HepG2 (cell line): Measurements from ENCODE around the gene GPRASP3. TPM values are rescaled to one million over a fixed set of nuclear protein-coding genes. Genes with fewer than 3 reads are reported as not detected.

Source experiments
- CREM ChIP-seq, 2 experiments: sonication (generic) in 1 of 2; formaldehyde crosslinking in 1 of 2; IDR thresholded peaks; 2 replicates each; pipeline versions ENCODE4 v1.4.0 to v1.6.1; 2016 to 2020; ENCODE audit warnings: antibody characterized with exemption in 1 of 2, mild to moderate bottlenecking in 1 of 2, missing genetic modification reagents in 1 of 2
- DPF2 ChIP-seq: sonication (generic); formaldehyde crosslinking; IDR thresholded peaks from 2 replicates; pipeline ENCODE4 v1.4.0; 2020; ENCODE audit warnings: mild to moderate bottlenecking, low read depth, missing genetic modification reagents, borderline replicate concordance
- DR1 ChIP-seq: sonication (generic); formaldehyde crosslinking; IDR thresholded peaks from 2 replicates; pipeline ENCODE4 v1.8.0; 2021; ENCODE audit warnings: mild to moderate bottlenecking, missing genetic modification reagents, inconsistent platforms
- HCFC1 ChIP-seq: fragments of 150-350 bp; IDR thresholded peaks from 2 replicates; pipeline ENCODE4 v1.6.1; 2014; ENCODE audit warnings: low read depth, low read length
- HIC2 ChIP-seq: sonication (generic); formaldehyde crosslinking; IDR thresholded peaks from 2 replicates; pipeline ENCODE4 v1.9.0; 2022; ENCODE audit warnings: low read depth, missing genetic modification reagents
- ISL2 ChIP-seq: sonication (generic); formaldehyde crosslinking; IDR thresholded peaks from 2 replicates; pipeline ENCODE4 v1.5.0; 2020; ENCODE audit warnings: missing genetic modification reagents
- KLF16 ChIP-seq, 2 experiments: sonication (generic) in 1 of 2; formaldehyde crosslinking in 1 of 2; IDR thresholded peaks; 2 replicates each; pipeline versions ENCODE4 v1.6.1 to v1.8.0; 2016 to 2023; ENCODE audit warnings: missing genetic modification reagents in 2 of 2, missing compliant biosample characterization in 1 of 2
- NONO ChIP-seq, 2 experiments: fragments of 450-650 bp in 1 of 2; sonication (generic) in 1 of 2; formaldehyde crosslinking in 1 of 2; IDR thresholded peaks in 1 of 2; conservative IDR thresholded peaks in 1 of 2; 2 replicates each; pipeline versions ENCODE4 v1.6.1 to v1.8.0; 2017 to 2022; ENCODE audit warnings: mild to moderate bottlenecking in 1 of 2, missing genetic modification reagents in 1 of 2, moderate library complexity in 1 of 2
- PAWR ChIP-seq: sonication (generic); formaldehyde crosslinking; IDR thresholded peaks from 2 replicates; pipeline ENCODE4 v1.4.0; 2020; ENCODE audit warnings: missing genetic modification reagents, mild to moderate bottlenecking, borderline replicate concordance
- RFX3 ChIP-seq: IDR thresholded peaks from 2 replicates; pipeline ENCODE4 v1.6.1; 2016; ENCODE audit warnings: missing biosample characterization, missing genetic modification reagents
- SAP130 ChIP-seq: IDR thresholded peaks from 2 replicates; pipeline ENCODE4 v1.6.1; 2016; ENCODE audit warnings: low read depth
- SIN3A ChIP-seq: IDR thresholded peaks from 2 replicates; pipeline ENCODE4 v1.6.1; 2011; ENCODE audit warnings: low read depth, mild to moderate bottlenecking, control low read depth, low read length, borderline replicate concordance
- SIN3B ChIP-seq: fragments of 150-350 bp; IDR thresholded peaks from 2 replicates; pipeline ENCODE4 v1.6.1; 2014; ENCODE audit warnings: low read length
- SOX13 ChIP-seq, 3 experiments: fragments of 450-650 bp in 1 of 3; sonication (generic) in 1 of 3; formaldehyde crosslinking in 1 of 3; IDR thresholded peaks in 2 of 3; conservative IDR thresholded peaks in 1 of 3; 2 replicates each; pipeline versions ENCODE4 v1.5.0 to v1.6.1; 2016 to 2020; ENCODE audit warnings: antibody characterized with exemption in 1 of 3, mild to moderate bottlenecking in 1 of 3, missing compliant biosample characterization in 1 of 3, missing genetic modification reagents in 1 of 3, moderate library complexity in 1 of 3
- YY1 ChIP-seq: IDR thresholded peaks from 2 replicates; pipeline ENCODE4 v1.6.1; 2011; ENCODE audit warnings: low read length, low read depth, moderate library complexity, mild to moderate bottlenecking; ENCODE audit not compliant: insufficient read depth, insufficient replicate concordance
- ZFYVE20 ChIP-seq: sonication (generic); formaldehyde crosslinking; IDR thresholded peaks from 2 replicates; pipeline ENCODE4 v1.8.0; 2023; ENCODE audit warnings: low read depth, mild to moderate bottlenecking, moderate library complexity, missing genetic modification reagents, borderline replicate concordance
- ZGPAT ChIP-seq: IDR thresholded peaks from 2 replicates; pipeline ENCODE4 v1.6.1; 2016; ENCODE audit warnings: mild to moderate bottlenecking
- ZNF124 ChIP-seq: sonication (generic); formaldehyde crosslinking; IDR thresholded peaks from 2 replicates; pipeline ENCODE4 v1.4.0; 2020; ENCODE audit warnings: missing genetic modification reagents
- ZNF430 ChIP-seq: sonication (generic); formaldehyde crosslinking; IDR thresholded peaks from 2 replicates; pipeline ENCODE4 v1.9.0; 2021; ENCODE audit warnings: mild to moderate bottlenecking, missing genetic modification reagents
- ZNF605 ChIP-seq: sonication (generic); formaldehyde crosslinking; IDR thresholded peaks from 2 replicates; pipeline ENCODE4 v1.8.0; 2022; ENCODE audit warnings: mild to moderate bottlenecking, missing genetic modification reagents
- ZNF644 ChIP-seq: IDR thresholded peaks from 2 replicates; pipeline ENCODE4 v1.6.1; 2016; ENCODE audit warnings: low read depth
- polyA plus RNA-seq, 8 experiments: library from polyadenylated mRNA; depleted of rRNA in 3 of 8; stranded (reverse) in 7 of 8; unstranded in 1 of 8; fragments of >200 nt; fragmentation: Illumina TruSeq in 4 of 8; extraction: Trizol in 4 of 8; gene quantifications; 2 replicates each; pipeline versions ENCODE4 v1.2.1 to v1.2.3, GENCODE V29; 2011 to 2016; ENCODE audit warnings: low read depth in 4 of 8, missing spikeins in 1 of 8, mixed read lengths in 1 of 8; ENCODE audit not compliant: insufficient read depth in 1 of 8
- total RNA-seq, 5 experiments: library from RNA; depleted of rRNA; stranded (reverse); fragments of >200 nt; fragmentation: Illumina TruSeq; extraction: Trizol; gene quantifications; 2 replicates each; pipeline ENCODE4 v1.2.3, GENCODE V29; 2016; ENCODE audit warnings: low read depth in 1 of 5
- TF ChIP-seq, protein P1 (sequence below): sonication (generic); formaldehyde crosslinking; IDR thresholded peaks from 2 replicates; pipeline ENCODE4 v1.8.1; 2023; ENCODE audit warnings: mild to moderate bottlenecking, moderate library complexity, missing genetic modification reagents

Gene GPRASP3
- total and polyA plus RNA-seq, 2 of the 13 experiments (the other 11 are each of a cell fraction or from before 2014, with no cell fraction given), result 0.67 to 1.4 TPM

- TF ChIP-seq, protein P1, sequence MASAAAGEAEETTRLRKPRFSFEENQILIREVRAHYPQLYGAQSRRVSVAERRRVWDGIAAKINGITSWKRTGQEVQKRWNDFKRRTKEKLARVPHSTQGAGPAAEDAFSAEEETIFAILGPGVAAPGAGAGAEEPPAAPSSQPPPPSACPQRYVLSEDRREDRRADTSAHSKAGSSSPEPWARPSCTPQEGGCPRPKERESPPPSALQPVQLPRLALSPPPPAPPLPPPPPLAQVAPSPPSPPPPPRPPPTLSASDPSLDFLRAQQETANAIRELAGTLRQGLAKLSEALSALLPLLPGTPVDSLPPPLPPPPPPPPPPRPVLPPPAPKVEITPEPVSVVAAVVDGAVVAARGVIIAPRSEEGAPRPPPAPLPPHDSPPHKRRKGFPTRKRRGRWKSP (CRISPR knock-in tag), result no peak
- TF ChIP-seq ZFYVE20 (CRISPR knock-in tag), result no peak
- peak; percentile 57 for TF ChIP-seq HCFC1
- TF ChIP-seq ZNF430, result no peak
- TF ChIP-seq ZGPAT (CRISPR knock-in tag), result no peak
- no peak for TF ChIP-seq SOX13 (IDR thresholded peaks at IDR 0.05)
- no peak for TF ChIP-seq SOX13 (CRISPR knock-in tag; conservative IDR thresholded peaks at IDR 0.05 in 1 of 2, IDR thresholded peaks at IDR 0.05 in 1 of 2)
- peak; percentile 72; the same call in 1 of the 2 replicates for TF ChIP-seq SIN3A
- no peak for TF ChIP-seq ISL2 (CRISPR knock-in tag)
- TF ChIP-seq DPF2 (CRISPR knock-in tag), result no peak
- no peak for TF ChIP-seq ZNF124 (CRISPR knock-in tag)
- TF ChIP-seq NONO (IDR thresholded peaks at IDR 0.05), result no peak
- no peak for TF ChIP-seq NONO (CRISPR knock-in tag; conservative IDR thresholded peaks at IDR 0.05)
- TF ChIP-seq SAP130 (CRISPR knock-in tag), result peak; percentile 82
- peak; percentile 92 for TF ChIP-seq RFX3 (CRISPR knock-in tag)
- no peak for TF ChIP-seq ZNF605
- TF ChIP-seq HIC2, result no peak
- no peak for TF ChIP-seq ZNF644 (CRISPR knock-in tag)
- TF ChIP-seq SIN3B, result peak; percentile 69; the same call in 1 of the 2 replicates
- TF ChIP-seq DR1 (CRISPR knock-in tag), result 0 out of 2 replicates have a peak, but pooled peaks have one; percentile 27
- TF ChIP-seq PAWR (CRISPR knock-in tag), result no peak
- TF ChIP-seq YY1, result no peak
- TF ChIP-seq CREM (IDR thresholded peaks at IDR 0.05), result peak; percentile 98
- 0 out of 2 replicates have a peak, but pooled peaks have one; percentile 17 for TF ChIP-seq CREM (CRISPR knock-in tag; IDR thresholded peaks at IDR 0.05)
- no peak for TF ChIP-seq KLF16 (CRISPR knock-in tag; IDR thresholded peaks at IDR 0.05)
Measured at GRCh38 chrX:102768987-102769761, 48.6 kb downstream of the GPRASP3 start (continued).
